Tibial artery (tissue), 4 donors: Measurements from ENCODE around the gene TMEM238.
A peak's percentile ranks its signal among the peaks of the same experiment; 100 is the strongest.

ENCODE experiments used
- DNase-seq, 2 donors: peaks; one replicate each; pipeline ENCODE4 v3.0.0-alpha.2; 2019
- H3K27ac ChIP-seq, 2 donors: fragments of 200-600 bp; sonication (generic) in 1 of 2; 1 replicate in 1 of 2; 2 replicates in 1 of 2; pipeline ENCODE4 v1.5.1; 2018 to 2019; ENCODE audit warnings: mild to moderate bottlenecking in 1 of 2
- H3K27me3 ChIP-seq, 2 donors: fragments of 200-600 bp; sonication (generic) in 1 of 2; one replicate each; pipeline versions ENCODE4 v1.5.1 to v1.6.0; 2016 to 2019
- H3K36me3 ChIP-seq, 3 donors: fragments of 200-600 bp; sonication (generic) in 2 of 3; one replicate each; pipeline ENCODE4 v1.5.1; 2016 to 2019; ENCODE audit warnings: mild to moderate bottlenecking in 2 of 3
- H3K4me1 ChIP-seq, 4 donors: fragments of 200-600 bp; sonication (generic) in 2 of 4; 1 replicate in 3 of 4; 2 replicates in 1 of 4; pipeline ENCODE4 v1.5.1; 2016 to 2019
- H3K4me3 ChIP-seq, 2 donors: fragments of 200-600 bp; sonication (generic) in 1 of 2; 1 replicate in 1 of 2; 2 replicates in 1 of 2; pipeline ENCODE4 v1.5.1; 2018 to 2019; ENCODE audit warnings: mild to moderate bottlenecking in 2 of 2
- H3K9me3 ChIP-seq, 3 donors: fragments of 200-600 bp; sonication (generic) in 1 of 3; one replicate each; pipeline ENCODE4 v1.5.1; 2016 to 2019
- intact Hi-C: fragments of 100-400 bp; cut with DNase I; formaldehyde crosslinking; loops from one replicate; pipeline ENCODE4 v1.15.0; 2023; ENCODE audit warnings: low total_unique reads
- TF ChIP-seq, protein P1 (sequence below), 2 experiments: fragments of 200-600 bp in 1 of 2; fragments of 450-650 bp in 1 of 2; IDR thresholded peaks; one replicate each; pipeline ENCODE4 v1.5.1; 2017 to 2019; ENCODE audit warnings: antibody characterized with exemption in 2 of 2, mild to moderate bottlenecking in 1 of 2, moderate library complexity in 1 of 2

Gene TMEM238

GRCh38 chr19:55360902-55361301 is 23.2 kb downstream of the TMEM238 start:
- intact Hi-C loops: no loop called here
- Histone ChIP-seq H3K36me3 (no peaks in the 10 kb centered on the region), H3K9me3 (no peaks in the 10 kb centered on the region)

GRCh38 chr19:55358943-55359908 is 24.9 kb downstream of the TMEM238 start:
- Histone ChIP-seq H3K27me3 (peaks cover 0 to 75% of the 10 kb centered on the region in 2 donors), H3K9me3 (no peaks in the 10 kb centered on the region), H3K27ac (no peak overlapping the region), H3K4me3 (no peak overlapping the region), H3K36me3 (no peaks in the 10 kb centered on the region), H3K4me1 (peaks cover 0 to 7% (median 4%) of the 10 kb centered on the region in 4 donors)
- DNase-seq: no peak
- TF ChIP-seq, protein P1, sequence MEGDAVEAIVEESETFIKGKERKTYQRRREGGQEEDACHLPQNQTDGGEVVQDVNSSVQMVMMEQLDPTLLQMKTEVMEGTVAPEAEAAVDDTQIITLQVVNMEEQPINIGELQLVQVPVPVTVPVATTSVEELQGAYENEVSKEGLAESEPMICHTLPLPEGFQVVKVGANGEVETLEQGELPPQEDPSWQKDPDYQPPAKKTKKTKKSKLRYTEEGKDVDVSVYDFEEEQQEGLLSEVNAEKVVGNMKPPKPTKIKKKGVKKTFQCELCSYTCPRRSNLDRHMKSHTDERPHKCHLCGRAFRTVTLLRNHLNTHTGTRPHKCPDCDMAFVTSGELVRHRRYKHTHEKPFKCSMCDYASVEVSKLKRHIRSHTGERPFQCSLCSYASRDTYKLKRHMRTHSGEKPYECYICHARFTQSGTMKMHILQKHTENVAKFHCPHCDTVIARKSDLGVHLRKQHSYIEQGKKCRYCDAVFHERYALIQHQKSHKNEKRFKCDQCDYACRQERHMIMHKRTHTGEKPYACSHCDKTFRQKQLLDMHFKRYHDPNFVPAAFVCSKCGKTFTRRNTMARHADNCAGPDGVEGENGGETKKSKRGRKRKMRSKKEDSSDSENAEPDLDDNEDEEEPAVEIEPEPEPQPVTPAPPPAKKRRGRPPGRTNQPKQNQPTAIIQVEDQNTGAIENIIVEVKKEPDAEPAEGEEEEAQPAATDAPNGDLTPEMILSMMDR (IDR thresholded peaks at IDR 0.05): no peak
- intact Hi-C loops: no loop called here

More at GRCh38 chr19:55360902-55361301, 23.2 kb downstream of the TMEM238 start:
- no peaks in the 10 kb centered on the region for H3K4me1 ChIP-seq
- no peak overlapping the region for H3K27ac ChIP-seq
- no peak overlapping the region for H3K4me3 ChIP-seq
- H3K27me3 ChIP-seq: peaks cover 0 to 63% of the 10 kb centered on the region in 2 donors
- DNase-seq: no peak
- TF ChIP-seq, protein P1 (IDR thresholded peaks at IDR 0.05): no peak

GRCh38 chr19:55358493-55358892 is 25.6 kb downstream of the TMEM238 start:
- Histone ChIP-seq H3K9me3 (no peaks in the 10 kb centered on the region), H3K27me3 (peaks cover 4 to 82% of the 10 kb centered on the region in 2 donors), H3K36me3 (no peaks in the 10 kb centered on the region), H3K4me1 (peaks cover 0 to 15% (median 12%) of the 10 kb centered on the region in 4 donors), H3K27ac (no peak overlapping the region), H3K4me3 (no peak overlapping the region)
- TF ChIP-seq, protein P1 (IDR thresholded peaks at IDR 0.05): no peak
- intact Hi-C loops: no loop called here
- DNase-seq: no peak

DNA sequence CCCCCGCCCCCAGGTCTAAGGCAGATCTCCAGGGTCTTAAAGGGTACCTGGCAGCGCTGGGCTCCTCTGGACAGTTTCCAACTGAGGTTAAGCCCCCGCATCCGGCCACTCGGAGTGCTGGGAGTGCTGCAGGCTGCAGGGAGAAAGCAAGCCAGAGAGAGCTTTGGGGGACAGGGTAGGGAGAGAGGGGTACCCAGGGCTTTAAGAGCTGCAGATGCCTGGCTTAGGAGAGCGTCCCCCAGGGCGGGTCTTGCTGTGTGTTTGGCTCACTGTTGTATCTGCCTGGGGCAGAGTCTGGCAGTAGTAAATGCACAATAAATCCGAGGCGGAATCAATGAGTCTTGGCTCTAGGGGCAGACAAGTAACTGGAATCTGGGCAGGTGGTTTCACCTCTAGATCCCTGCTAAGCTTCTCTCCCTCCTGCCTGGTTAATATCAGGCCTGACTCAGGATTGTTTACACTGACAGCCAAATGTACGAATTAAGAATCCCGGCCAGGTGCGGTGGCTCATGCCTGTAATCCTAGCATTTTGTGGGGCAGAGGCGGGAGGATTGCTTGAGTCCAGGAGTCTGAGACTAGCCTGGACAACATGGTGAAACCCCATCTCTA is 28.8 kb downstream of the TMEM238 start:
- intact Hi-C loops: no loop called here
- TF ChIP-seq, protein P1 (IDR thresholded peaks at IDR 0.05): no peak
- DNase-seq: no peak
- no peak overlapping the region for H3K27ac ChIP-seq
- peaks cover 12 to 90% of the 10 kb centered on the region in 2 donors for H3K27me3 ChIP-seq
- no peaks in the 10 kb centered on the region for H3K36me3 ChIP-seq
- H3K4me3 ChIP-seq: no peak overlapping the region
- no peaks in the 10 kb centered on the region for H3K9me3 ChIP-seq
- peaks cover 0 to 22% (median 18%) of the 10 kb centered on the region in 4 donors for H3K4me1 ChIP-seq

DNA sequence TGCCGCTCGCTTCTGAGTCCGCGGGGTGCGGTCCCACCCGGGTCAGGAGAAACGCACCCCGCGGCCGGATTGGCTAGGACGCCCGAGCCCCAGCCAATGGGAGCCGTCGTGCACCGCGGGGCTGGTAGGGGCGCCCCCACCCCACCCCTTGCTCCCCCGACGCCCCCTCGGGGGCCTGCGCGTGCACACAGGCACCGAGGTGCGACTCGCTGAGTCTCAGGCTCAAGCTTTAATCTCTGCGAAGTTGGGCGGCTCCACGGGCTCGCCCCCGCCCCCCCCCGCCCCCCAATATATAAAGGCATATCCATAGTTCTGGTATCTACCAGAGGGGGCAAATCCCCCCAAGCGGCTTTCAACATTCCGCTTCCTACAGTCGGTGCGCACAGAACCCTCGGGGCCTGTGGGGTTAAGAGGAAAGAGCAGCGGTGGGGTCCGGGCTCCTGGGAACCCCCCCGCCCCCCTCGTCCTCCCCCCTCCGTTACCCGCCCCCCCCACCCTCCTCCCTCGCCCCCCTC is 29.3 kb downstream of the TMEM238 start, which contains the start of gene COX6B2:
Gene COX6B2 (minus strand): TSS at position 22 of the 515 bp plus-strand sequence. CDS start 198 bp downstream, outside the sequence.
- intact Hi-C loops: no loop called here
- TF ChIP-seq, protein P1 (IDR thresholded peaks at IDR 0.05): no peak
- no peak for DNase-seq
- Histone ChIP-seq H3K36me3 (no peaks in the 10 kb centered on the region), H3K9me3 (no peaks in the 10 kb centered on the region), H3K27ac (no peak within 1 kb of the TSS), H3K27me3 (peaks cover 12 to 94% of the 10 kb centered on the region in 2 donors), H3K4me1 (peaks cover 0 to 22% (median 18%) of the 10 kb centered on the region in 4 donors), H3K4me3 (peak within 1 kb of the TSS; percentile 22 to 47)
